Suppressor macrophage treated with lipopolysaccharide for 4 hours (primary cell): ENCODE results near the gene LIMS2.

Experiments used
- DNase-seq: peaks from one replicate; pipeline ENCODE4 v3.0.0-alpha.2; 2020

Gene LIMS2

GRCh38 chr2:127674241-127675209 lies 805 bp downstream of the LIMS2 start:
- peak; percentile 31 for DNase-seq

GRCh38 chr2:127673291-127674069 lies 1.9 kb downstream of the LIMS2 start:
- DNase-seq = no peak

GRCh38 chr2:127672341-127673224 lies 2.7 kb downstream of the LIMS2 start:
- DNase-seq = no peak

- DNase-seq = no peak
These were observed 3.6 kb downstream of the LIMS2 start for GRCh38 chr2:127671557-127672302.

GRCh38 chr2:127670957-127671290 lies 4.4 kb downstream of the LIMS2 start:
- DNase-seq = no peak

- no peak for DNase-seq
These were observed 5.0 kb downstream of the LIMS2 start for GRCh38 chr2:127670055-127670956.

GRCh38 chr2:127669056-127669455 lies 6.3 kb downstream of the LIMS2 start:
- DNase-seq = no peak

GRCh38 chr2:127665267-127665893 lies 9.9 kb downstream of the LIMS2 start:
- no peak for DNase-seq

GRCh38 chr2:127664895-127665225 lies 10.5 kb downstream of the LIMS2 start:
- DNase-seq = no peak

- DNase-seq = no peak
These were observed 11.1 kb downstream of the LIMS2 start for GRCh38 chr2:127664065-127664894.

- no peak for DNase-seq
These were observed 11.7 kb downstream of the LIMS2 start for GRCh38 chr2:127663566-127664064.

- DNase-seq = no peak
These were observed 12.3 kb downstream of the LIMS2 start for GRCh38 chr2:127662937-127663565.

GRCh38 chr2:127661949-127662510 lies 13.3 kb downstream of the LIMS2 start:
- DNase-seq = no peak

GRCh38 chr2:127661072-127661649 lies 14.2 kb downstream of the LIMS2 start:
- DNase-seq = no peak

- DNase-seq = no peak
These were observed 15.1 kb downstream of the LIMS2 start for GRCh38 chr2:127660291-127660578.

GRCh38 chr2:127659408-127660290 lies 15.7 kb downstream of the LIMS2 start:
- no peak for DNase-seq

GRCh38 chr2:127658641-127659407 lies 16.5 kb downstream of the LIMS2 start:
- DNase-seq = no peak
